Activated T-cell treated with anti-CD3 and anti-CD28 coated beads, Interleukin-2, amount 50 U/mL, for 48 hours (primary cell): ENCODE results near the gene PBRM1.
"Not testable (repeated sequence)": the region's sequence is repeated elsewhere in the genome, so short reads cannot be mapped to it uniquely, and the experiment has no call there.

ENCODE experiments used
- DNase-seq, 2 experiments: peaks; one replicate each; pipeline ENCODE4 v3.0.0-alpha.2; 2020

Gene PBRM1

DNA sequence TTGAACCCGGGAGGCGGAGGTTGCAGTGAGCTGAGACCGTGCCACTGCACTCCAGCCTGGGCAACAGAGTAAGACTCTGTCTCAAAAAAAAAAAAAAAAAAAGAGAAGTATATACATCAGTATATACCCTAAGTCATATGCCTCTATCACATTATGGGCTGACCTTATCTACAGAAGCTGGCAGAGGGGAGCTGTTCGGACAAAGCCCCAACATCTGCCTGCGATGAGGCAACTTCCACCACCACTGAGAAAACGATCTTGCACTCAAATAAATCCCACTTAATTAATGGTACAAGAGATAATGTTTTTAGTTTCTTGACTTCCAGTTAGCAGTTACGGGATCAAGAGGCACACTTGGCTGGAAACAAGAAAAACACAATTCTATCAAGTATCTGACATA lies 17.6 kb upstream of the PBRM1 start:
- DNase-seq, result no peak

DNA sequence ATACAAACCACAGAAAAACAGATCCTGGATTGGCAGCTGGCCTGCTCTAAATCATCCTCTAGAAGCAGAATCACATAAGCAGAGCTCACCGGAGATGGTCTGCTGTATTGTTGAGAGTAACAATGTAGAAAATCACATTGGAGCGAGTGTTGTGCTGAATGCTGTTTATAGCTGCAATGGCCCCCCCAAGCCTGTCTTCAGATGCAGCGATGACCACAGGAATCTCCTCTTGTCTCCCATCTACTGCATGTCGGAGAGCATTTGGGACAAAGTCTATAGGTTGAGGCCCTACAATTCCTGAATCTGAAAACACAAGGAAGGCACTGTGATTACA lies 11.9 kb upstream of the PBRM1 start:
- DNase-seq, result no peak

DNA sequence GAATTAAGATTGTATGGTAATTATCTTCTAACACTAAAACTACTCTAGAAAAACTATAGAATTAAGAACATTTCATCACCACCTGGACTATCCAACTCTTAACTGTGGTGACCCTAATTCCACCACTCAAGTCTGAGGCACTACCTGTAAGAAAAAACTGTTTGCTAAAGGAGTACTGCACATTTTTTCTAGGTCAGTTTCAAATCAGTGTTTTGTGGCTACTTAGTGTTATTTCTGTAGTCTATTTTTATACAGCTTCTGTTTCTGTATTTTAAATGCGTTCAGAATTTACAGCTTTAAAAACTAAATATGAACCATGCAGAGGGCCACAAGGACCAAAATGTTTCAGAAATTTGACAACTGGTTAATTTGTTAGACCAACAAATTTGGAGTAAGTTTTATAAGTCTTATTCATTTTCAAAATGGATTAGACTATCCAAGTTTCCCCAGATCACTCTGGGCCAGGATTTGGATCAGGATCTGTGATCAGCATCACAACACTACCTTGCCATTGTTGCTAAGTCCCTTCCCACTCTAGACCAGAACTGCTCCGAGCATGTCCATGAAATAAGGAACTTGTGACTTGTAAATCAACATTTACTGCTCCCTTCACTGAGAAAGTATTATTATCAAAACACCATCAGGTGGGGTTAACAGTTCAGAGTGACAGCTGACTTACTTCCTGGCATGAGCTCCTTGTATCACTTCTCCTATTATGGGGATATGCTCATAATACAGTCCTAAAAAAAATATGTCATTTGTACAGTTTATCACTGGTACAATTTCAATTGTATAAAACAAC lies 11.3 kb upstream of the PBRM1 start:
- no peak for DNase-seq

DNA sequence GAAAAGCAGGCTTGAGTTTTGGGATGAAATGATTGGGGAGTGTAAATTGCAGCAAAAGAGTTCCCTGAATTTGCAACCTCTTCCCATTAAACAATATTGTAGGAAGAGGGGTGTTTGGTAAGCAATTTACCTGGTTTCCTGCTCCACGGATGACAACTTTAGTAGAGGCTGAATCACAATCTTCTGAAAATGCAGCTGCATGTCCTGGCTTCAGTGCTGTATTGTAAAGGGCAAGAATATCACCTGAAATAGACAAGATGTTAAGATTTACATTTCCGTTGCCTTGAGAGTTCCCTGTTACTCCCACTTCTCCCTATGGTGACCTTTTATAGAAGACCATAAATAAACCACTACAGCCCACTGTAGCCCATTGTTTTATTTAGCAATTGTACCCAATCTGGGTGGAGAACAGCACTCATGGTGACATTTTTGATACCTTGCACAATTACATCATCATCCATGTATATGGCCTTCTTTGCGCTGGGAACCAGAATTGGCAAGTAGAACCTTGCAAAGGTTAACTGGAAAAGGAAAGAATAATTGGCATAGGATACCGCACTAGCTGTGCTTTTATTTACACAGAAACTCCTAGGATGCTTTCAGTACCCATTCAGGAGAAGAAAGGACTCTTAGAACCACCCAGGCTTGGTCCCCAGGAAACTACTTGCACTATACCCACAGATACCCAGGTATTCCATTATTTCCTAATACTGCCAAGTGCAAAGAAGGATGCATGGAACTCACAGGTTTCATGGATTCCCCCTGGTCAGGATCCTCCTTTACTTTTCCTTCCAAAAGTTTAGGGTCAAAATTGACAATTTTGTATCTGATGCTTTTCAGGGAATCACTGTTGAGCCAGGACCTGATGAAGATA lies 10.3 kb upstream of the PBRM1 start:
- DNase-seq, result no peak

DNA sequence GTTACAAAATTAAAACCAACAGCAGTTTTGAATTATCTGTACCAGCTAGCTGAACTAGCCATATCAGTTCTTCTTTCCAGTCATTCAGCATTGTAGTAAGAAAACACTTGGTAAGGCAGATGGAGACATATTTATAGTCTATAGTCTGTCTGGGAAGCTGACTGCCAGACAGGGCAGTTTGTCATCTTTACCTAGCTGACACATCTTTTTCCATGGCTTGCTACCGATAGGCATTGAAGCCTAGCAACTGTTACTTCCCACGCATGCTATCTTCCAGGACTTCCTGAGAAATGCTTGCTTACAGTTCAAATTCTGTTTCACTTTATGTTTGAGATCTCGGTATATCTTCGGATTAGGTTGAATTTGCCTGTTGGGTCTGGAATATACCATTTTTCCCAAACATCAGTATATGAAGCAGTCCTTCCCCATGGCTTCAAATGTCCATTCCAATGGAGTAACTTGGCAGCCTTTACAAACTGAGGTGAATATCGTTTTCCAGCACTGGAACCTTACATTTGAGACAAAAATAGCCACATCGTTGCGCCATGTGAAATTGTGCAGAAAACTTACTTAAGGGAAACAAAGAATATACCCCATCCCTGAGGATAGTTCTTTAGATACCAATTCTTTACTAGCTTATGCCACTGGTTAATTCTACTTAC lies 8.9 kb upstream of the PBRM1 start:
- no peak for DNase-seq

DNA sequence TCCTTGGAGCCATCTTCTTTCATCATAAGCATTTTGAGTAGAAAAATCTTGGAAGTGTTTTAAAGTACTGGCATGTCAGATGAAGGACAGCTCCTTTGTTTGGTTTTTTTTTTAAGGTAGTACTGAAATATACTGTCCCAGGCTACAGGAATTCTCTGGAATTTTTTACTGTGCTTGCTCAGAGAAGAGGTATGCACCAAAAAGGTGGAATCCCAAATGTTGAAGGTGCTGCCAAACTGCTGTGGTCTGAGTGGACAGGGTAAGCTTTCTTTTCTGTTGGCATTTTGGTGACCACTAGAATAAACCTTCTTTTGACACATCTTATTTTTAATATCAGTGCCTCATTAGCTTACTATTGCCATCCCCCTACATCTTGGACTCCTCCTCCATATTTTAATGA lies 7.4 kb upstream of the PBRM1 start:
- DNase-seq, result no peak

DNA sequence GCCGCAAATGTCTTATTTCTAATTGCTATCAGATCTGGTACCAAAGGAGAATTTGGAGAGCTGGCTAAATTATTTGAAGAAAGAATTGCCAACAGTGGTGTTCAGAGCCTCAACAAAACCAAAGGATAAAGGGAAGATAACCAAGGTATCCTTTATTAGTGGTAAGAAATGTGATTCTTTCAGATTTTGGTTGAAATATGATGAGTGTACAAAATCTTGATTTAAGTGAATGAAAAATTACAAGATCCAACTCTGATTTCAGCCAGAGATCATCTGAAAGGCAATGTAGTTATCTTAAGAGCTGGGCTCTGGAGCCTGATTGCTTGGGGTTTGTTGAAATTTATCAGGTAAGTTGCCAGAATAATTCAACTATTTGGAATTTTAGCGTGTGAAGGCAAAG lies 4.8 kb upstream of the PBRM1 start:
- no peak for DNase-seq

DNA sequence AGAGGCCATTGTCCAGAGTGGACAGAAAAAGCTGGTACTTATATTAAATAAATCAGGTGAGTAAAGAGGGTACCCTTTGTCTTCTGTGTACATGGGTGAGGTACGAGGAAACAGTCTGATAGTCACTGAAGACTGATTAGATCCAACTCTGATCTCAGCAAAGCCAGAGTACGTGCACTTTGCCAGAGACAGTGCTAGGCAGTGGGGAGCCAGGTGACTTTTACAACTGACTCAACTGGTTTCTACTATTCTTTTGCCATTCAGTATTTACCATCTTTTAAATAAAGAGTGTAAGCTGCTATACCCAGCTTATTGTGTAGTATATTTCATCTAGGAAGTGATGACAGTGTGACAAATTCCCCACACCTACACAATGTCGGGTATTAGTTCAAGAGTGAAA lies 3.4 kb upstream of the PBRM1 start:
- DNase-seq, result no peak

DNA sequence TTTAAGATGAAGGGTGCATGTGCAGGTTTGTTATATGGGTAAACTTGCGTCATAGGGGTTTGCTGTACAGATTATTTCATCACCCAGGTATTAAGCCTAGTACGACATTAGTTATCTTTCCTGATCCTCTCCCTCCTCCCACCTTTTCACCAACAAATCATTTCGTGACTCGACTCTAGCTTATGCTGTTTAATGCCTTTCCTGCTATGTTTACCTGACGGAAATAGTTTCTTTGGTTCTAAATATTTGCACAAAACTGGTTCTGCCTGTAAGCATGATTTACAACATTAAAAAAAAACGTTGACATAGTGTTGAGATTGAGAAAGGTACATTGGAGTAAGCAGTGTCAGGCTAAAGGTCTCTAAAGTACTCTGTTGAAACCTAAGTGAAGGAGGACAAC lies 2.6 kb upstream of the PBRM1 start:
- DNase-seq, result no peak

DNA sequence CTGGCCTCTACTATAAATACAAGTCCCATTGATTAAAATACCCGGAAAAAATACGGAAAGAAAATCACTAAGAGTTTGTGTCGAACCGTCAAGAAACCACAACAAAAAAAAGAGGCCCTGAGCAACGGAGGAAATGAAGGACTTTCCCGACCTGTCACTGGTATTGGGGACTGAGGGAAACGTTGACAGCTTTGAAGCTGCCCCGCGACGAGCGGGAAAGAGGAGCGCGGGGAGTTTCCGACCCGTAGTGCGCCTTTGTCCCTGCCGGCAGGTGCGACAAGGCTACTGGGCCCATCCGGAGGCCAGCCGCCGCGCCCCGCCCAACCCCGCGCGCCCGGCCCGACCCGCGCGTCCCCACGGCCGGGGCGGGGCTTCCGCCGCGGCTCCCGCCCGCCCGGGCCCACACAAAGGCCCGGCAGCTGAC lies 416 bp downstream of the PBRM1 start:
- DNase-seq, result peak; percentile 86 to 91

DNA sequence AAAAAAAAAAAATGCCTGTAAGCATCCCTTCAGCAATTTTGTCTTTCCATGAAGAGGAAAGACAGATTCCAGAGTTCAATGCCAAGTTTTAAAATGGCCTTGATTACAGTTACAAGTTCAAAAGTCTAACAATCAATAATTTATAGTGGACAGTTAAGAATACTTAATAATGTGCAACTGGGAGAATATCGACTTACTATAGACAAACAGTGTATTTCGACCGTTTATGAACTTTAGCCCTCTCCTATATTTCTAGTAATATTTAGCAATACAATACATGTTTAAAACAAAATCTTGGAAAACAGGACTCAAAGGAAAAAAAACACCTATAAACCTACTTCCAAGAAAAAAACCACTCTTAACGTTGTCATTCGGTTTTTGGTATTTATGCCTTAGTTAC lies 1.5 kb downstream of the PBRM1 start:
- DNase-seq, result no peak

DNA sequence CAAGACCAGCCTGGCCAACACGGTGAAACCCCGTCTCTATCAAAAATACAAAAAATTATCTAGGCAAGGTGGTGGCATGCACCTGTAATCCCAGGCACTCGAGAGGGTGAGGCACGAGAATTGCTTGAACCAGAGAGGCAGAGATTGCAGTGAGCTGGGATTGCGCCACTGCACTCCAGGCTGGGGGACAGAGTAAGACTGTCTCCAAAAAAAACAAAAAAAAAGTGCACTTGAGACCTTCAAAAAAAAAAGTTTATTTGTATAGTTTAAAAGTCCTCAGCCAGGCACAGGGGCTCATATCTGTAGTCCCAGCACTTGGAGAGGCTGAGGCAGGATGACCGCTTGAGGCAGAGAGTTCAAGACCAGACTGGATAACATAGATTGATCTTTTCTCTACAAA lies 2.1 kb downstream of the PBRM1 start:
- no peak for DNase-seq

DNA sequence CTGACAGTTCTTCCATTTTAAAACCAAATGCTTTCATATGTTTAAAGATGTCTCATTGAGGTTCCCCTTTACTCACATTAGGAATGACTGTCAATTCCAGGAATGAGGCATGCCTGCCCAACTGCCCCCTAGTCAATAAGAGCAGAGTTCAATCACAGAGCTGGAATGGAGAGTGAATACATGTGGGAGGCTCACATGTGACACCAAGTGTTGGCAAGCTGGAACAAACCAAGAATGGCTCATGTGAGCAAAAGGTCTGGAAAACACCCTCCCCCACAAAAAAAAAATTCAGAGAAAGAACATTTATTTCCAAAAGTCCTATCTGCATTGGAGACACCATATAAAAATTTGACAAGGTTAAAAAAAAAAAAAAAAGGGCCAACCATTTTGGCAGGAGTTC lies 3.7 kb downstream of the PBRM1 start:
- DNase-seq, result peak; percentile 58 to 59

DNA sequence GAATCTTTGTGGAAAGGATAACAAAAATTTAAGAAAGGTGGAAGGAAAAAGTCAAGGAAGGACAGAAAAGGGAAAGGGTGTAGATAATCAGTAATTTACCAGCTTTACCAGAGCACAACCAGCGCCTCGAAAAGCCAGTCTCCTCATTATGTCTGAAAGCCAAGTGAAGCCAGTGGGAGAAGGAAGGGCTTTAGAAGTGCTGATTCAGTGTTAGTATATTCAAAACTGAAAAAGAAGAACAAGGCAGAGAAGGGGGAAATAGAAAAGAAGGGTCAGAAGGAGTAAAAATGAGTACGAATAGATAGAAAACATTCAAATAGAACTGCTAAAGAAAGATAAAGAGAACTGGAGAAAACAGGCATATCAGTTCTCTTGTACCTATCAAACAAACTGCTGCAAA lies 4.1 kb downstream of the PBRM1 start:
- no peak for DNase-seq

DNA sequence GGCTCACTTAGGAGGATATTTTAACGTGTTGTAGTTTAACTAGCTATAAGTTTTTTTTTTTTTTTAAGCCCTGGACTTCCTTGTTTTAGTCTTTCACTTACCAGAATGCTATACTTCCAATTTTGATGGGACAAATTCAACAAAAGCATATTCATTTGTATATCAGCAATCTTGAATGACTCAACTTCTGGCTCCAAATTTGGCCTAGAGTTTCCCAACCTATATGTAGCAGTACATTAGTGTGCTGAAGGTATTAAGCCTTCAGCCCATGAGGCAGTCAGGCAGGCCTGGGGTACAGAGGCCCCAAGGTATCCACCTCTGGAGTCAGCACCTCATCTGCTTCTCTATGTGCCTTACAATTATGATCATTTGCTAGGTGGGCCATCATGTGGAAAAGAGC lies 5.9 kb downstream of the PBRM1 start:
- DNase-seq, result no peak

DNA sequence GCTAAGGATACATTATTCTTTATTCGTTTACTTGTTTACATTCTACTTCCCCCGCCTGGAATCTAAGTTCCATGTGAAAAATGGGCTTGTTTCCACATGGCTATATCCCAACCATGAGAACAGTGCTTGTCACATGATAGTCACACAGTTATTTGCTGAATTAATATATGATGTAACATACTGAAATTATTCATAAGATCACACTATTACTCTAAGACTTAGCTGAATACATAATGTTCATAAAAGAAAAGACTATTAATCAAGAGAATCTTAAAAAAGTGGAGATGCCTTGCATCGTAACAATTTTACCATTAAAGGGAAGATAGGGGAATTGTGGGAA lies 6.5 kb downstream of the PBRM1 start:
- DNase-seq, result no peak

DNA sequence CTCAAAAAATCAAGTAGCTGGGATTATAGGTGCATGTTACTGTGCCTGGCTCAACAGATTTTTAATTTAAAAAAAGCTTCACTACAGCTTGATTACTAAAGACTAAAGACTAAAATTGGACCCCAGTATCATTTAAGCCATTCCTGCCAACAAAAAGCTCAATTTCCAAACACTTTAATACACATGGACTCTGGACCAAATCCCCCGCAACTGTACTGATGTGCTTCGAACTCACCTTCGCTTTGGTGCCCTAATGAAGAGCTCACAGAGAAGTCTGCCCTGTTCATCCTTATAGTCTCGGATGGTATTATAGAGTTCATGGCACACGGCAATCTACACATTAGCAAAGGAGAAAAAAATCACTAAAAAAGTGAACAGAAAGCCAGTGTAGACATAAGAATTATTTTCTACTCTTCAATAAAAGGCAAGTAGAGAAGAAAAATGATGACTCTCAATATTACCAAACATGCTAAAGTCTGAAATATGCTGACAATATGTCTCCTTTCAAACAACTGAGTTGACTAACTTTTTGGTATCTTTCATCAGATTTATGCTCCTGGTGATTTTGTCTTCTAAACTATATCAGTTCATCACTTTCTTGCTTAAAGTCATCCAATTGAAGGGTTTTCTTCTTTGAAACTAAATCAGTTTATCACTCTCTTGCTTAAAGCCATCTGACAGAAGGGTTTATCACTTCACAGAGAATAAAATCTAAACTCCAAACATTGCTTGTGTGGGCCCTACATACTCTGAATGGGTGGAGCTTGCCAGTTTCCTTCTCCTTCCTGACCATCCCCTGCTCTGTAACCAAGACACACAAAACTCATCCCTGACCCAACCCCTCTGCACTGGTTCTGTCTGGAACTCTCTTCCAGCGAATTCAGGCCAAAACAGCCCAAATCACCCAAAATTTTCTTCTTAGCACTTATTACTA lies 7.2 kb downstream of the PBRM1 start:
- no peak for DNase-seq

DNA sequence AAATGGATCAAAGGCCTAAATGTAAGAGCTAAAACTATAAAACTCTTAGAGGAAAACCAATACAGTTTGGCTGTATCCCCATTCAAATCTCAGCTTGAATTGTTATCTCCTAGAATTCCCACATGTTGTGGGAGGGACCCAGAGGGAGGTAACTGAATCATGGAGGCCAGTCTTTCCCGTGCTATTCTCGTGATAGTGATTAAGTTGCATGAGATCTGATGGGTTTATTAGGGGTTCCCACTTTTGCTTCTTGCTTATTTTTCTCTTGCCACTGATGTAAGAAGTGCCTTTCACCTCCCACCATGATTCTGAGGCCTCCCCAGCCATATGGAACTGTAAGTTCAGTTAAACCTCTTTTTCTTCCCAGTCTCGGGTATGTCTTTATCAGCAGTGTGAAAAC lies 9.5 kb downstream of the PBRM1 start:
- DNase-seq, result not testable (repeated sequence)

DNA sequence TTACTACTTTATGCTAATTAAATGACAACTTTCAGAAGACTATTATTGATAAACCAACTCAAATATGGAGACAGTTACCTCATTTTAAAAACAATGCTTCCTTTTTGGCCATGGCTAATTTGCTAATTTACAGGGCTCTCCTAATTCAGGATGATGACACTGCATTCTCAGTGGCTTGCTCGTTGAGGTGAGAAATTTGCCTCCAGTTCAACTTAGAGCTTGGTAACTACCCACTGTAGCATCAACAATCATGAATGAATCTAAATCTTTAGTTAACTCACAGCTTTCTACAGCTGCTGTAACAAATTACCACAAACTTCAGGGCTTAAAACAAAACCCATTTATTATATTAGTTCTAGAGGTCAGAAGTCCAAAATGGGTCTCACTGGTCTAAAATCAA lies 14.0 kb downstream of the PBRM1 start:
- no peak for DNase-seq

DNA sequence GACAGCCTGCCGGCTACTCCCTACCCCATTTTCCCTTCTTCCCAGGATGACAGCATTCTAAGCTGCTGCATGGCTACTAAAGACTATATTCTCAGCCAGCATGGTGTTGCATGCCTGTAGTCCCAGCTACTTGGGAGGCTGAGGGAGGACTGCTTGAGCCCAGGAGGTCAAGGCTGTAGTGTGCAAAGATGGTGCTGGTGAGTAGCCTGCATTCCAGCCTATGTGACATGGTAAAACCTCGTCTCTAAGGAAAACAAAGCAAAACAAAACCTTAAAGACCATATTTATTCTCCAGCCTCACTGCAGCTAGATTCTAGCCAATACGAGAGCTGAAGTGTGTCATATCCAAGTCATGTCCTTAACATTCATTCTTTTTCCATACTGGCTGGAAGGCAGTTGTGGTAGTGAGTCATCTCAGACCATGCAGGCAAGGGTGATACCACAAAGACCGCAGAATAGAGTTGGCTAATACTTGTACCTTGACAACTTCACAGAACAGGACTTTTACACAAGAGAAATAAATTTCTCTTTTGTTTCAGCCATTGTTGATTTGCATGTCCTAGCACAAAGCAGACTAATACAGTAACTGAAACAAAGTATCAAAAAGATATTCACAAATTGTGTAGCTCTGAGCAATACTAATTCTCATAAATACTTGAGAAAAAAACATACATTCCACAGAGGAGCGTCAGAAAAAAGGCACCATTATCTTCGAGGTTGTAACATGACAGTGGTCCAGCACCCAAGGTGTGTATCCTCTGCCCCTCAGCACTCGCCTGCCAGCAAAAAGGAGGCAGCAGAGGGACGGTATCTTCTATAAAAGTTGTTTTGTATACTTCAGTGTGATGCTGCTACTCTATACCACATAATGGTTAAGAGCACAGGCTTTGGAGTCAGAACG lies 14.8 kb downstream of the PBRM1 start:
- peak; percentile 48 to 61 for DNase-seq

DNA sequence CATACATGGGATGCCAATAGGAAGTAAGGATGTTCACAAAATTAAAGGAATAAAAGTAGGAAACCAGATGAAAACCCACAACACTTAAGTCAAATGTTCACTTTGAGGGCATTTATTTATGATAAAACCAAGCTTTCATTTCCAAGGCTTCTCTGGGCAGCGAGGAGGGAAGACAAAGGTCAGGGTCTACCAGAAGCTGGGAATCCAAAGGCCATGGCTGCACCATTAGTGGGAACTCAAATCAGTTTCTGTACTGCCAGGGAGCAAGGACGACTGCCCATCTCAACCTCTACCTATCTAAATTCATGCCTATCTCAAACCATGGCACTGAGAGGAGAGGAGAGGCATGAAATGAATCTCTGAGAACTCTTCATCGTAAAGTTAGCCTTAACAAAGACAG lies 22.6 kb downstream of the PBRM1 start:
- no peak for DNase-seq

DNA sequence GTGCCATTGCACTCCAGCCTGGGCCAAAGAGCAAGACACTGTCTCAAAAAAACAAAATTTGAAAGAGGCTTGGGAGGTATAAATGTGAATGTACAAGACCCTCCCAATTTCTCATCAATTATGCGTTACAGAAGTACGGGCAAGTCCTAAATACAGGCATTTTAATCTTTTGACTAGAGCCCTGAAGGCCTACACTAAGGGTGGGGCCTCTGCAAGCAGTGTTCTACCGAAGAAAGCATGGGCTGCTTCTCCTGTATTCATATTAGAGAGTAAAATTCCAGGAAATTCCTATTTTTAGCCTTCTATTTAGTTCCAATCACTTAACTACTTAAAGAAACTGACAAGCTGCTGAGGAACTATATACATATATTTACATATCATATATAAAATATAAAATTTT lies 25.7 kb downstream of the PBRM1 start:
- no peak for DNase-seq
